Measurements from ENCODE around the gene SAP30BP.

DNA sequence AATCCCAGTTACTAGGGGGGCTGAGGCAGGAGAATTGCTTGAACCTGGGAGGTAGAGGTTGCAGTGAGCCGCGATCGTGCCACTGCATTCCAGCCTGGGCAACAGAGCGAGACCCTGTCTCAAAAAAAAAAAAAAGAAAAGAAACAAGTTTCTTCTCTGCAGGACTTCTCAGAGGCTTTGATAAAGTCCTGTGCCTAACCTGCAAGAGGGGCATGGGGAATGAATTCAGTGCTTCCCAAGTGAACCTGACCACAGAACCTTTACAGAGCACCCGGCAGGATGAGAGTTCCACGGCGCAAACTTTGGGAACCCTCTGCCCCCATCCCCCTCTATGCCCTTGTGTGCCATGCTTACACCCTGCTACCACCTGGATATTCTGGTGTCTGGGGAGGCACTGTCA is 72.0 kb downstream of the SAP30BP start:
- TF ChIP-seq CTCF (IDR thresholded peaks at IDR 0.05) (no peak), EP300 (IDR thresholded peaks at IDR 0.05) (no peak), POLR2A (IDR thresholded peaks at IDR 0.05) (no peak)
